NCI-H460 (cell line): ENCODE data around the gene PAQR7. TPM values are rescaled to one million over a fixed set of nuclear protein-coding genes. Genes with fewer than 3 reads are reported as not detected.
A peak's percentile ranks its signal among the peaks of the same experiment; 100 is the strongest.

ENCODE experiments used
- DNase-seq: peaks from one replicate; pipeline ENCODE4 v3.0.0-alpha.2; 2016; ENCODE audit warnings: low read depth; ENCODE audit errors: extremely low read depth
- total RNA-seq: library from RNA; depleted of rRNA; stranded (reverse); fragments of >200 nt; shearing (Covaris generic); gene quantifications from 2 replicates; pipeline ENCODE4 v1.2.3, GENCODE V29; 2014

The PAQR7 gene
- total RNA-seq, 1 experiment from 2014 or later, result 4.5 TPM

DNA sequence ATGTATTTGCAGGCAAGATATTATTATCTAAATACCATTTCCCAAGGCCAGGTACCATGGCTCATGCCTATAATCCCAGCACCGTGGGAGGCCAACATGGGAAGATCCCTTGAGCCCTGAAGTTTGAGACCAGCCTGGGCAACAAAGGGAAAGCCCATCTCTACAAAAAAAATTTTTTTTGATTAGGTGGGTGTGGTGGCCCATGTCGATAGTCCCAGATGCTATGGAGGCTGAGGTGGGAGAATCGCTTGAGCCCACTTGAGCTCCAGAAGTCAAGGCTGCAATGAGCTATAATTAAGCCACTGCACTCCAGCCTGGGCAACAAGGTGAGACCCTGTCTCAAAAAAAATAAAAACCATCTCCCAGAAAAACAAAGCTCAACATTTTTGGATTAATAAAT is 28.5 kb upstream of the PAQR7 start:
- no peak for DNase-seq

- no peak for DNase-seq
Observed at GRCh38 chr1:25902462-25902861, 27.0 kb upstream of the PAQR7 start.

DNA sequence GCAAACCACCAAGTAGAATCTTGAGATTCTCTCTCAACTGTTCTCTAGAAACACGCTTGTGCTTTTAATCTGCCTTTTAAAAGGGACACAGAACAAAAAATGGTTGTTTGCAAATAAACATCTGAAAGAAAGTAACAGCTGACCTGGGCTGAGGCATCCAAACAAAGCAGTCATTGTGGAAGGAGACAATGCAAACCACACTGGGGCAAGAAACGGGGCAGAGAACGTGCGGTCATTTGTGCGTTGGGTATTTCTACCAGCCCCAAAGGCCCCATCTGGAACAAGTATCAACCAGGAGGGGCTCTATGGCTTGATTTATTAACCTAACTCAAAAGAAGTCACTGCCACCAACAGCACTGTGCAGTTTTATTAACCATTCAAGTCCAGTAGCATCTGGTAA is 24.7 kb upstream of the PAQR7 start:
- DNase-seq, result no peak

- DNase-seq, result no peak
Observed at GRCh38 chr1:25899792-25900191, 24.3 kb upstream of the PAQR7 start.

GRCh38 chr1:25898223-25899015 is 22.9 kb upstream of the PAQR7 start:
- DNase-seq, result no peak

DNA sequence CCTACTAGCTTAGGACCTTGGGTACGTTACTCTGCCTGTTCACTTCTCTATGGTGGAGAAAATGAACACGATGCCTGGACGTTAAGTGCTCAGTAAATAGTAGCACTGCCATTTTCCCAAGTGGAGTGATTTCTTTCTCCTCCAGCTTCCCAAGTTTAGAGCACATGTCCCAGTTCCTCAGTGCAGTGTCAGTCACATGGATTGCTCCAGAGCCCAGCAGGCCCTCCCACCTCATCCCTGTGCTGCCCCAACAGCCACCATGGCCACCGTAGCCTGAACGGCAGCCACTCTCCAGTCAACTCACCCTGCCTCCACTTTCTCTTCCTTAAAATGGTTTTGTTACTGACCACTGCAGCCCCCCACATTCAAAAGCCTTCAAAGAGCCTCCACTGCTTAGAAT is 22.2 kb upstream of the PAQR7 start:
- no peak for DNase-seq

- no peak for DNase-seq
Observed at GRCh38 chr1:25896266-25896665, 20.8 kb upstream of the PAQR7 start.

DNA sequence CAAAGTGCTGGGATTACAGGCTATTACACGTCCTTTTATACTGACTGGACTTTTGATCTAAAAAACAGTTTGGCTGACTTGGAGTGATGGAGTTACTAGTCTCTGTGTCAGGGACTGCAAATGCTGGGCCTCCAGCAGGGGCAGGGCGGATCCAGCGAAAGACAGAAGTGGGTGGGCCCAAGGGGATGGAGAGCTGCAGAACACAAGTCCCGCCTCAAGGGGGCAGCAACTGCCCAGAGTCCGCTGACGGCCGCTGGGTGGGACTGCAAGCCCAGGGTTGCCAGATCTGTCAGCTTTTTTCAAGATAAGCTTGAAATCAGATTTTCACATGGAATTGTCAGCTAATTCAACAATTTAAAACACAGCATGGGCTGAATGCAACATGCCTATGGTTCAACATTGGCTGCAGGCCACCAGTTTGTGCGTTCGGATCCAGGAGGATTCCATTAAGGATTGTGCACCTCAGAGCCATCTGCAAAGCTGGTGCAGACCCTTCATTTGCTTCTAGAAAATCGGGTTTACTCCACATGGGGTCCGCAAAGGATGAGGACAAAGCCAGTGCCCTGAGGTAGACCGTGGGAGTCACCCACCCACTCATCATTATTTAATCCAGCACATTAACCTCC is 20.0 kb upstream of the PAQR7 start:
- peak; percentile 76 for DNase-seq

GRCh38 chr1:25893116-25893515 is 17.6 kb upstream of the PAQR7 start:
- no peak for DNase-seq

DNA sequence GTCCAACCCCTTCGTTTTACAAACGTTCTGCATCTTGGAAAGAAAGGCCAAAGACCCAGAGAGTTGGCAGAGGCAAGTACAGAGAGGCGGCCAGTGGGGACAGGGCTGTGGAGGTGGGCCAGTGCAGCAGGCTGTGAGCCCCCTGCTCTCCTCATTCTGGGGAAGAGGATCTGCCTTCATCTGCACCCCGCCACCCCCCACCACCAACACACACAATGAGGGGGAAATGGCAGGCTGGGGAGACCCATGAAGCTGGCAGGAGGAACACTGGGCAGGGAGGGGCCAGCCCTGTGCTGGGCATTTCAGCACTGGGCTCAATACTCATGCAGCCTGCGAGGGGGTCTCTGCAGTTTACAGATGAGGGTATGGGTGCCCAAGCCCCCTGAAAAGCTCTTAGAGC is 16.1 kb upstream of the PAQR7 start:
- DNase-seq, result no peak

DNA sequence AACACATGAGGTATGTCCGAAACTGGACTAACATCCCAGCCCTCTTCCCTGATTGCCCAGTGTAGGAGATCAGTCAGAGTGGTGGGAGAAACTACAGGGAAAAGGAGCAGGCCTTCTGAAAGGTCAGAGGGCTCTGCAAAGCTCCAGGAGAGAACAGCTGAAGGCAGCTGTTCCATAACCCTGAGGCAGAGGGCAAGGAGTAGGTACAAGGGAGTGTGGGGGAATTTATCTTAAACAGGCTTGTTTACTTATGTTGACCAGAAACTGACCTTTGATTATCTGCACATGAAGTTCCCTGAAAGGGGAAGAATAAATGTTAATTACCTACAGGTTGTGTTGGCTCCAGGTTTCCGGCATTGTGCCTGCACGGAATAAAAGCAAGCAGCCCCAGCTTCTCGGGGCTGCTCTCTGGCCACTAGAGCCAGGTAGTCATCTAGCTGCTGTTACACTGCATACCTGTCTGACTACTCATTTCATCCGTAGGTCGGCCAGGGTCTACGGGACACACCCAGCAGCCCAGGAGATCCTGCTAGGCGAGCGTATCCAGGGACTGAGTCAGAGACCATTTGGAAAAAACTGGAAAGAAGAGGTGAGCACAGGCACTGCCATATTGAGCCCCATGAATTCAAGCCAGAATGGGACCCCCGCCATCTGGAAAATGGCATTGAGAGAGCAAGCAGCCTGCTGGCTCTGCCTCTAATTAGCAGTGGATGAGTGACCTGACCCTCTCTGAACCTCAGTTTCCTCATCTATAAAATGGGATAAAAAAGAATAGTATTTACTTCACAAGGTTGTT is 14.9 kb upstream of the PAQR7 start:
- DNase-seq, result no peak

- DNase-seq, result no peak
Observed at GRCh38 chr1:25889470-25889869, 14.0 kb upstream of the PAQR7 start.

DNA sequence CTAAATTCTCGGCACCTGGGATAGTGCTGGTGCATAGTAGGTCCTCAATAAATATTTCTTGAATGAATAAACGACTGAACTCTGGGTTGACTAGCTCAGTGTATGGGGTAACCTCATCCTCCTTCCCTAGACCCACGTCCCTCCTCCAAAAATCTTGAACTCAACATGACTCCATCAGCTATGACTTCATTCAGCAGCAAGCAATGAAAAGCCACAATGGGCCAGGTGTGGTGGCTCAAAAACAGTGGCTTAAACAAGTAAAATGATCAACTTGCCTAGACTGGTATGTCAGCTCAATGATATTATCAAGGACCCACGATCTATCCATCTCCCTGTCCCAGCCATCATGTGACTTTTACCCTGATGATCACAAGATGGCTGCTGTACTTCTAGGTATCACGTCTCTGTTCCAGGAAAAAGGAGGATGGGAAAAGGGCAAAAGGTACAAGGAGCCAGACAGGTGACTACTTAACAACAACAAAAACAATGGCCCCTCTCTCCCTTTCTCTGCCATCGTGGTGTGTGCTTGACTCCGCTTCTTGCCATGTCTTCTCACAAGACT is 13.0 kb upstream of the PAQR7 start:
- no peak for DNase-seq

DNA sequence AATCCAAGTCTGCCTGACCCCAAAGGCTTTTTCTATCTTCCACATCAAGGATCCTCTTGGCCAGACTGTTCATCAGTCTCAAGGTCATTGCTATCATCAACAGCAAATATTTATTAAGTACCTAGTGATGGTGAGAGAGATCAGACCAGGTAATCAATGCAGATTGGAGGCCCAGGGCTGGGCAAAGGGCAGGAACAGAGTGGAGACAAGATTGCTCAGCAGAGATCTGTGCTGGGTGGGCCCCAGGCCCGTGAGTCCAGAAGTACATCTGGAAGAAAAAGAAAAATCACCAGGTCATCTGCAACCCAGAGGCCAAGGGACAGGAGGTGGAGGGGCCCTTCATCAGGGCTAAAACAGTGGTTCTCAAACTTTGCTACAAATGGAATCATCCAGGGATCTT is 10.1 kb upstream of the PAQR7 start:
- no peak for DNase-seq

DNA sequence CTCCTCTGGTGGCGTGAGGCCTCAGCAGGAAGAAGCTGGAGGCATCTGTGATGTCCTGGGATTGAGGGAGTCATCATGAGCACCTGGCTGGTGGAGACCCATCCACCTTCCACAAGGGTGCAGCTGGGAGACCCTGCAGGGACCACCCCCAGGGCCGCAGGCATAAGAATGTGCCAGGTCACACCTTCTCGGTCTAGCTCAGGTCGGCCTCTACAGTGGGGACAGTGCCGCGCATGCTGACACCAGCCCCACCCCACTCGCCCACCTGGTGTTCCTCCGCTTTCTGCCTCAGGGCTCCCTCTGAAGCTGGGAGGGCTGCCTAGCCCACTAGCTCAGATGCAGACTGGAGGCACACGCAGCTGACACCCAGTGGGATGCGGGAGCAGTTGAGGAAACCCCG is 5.8 kb upstream of the PAQR7 start:
- no peak for DNase-seq

- DNase-seq, result no peak
Observed at GRCh38 chr1:25880518-25880917, 5.0 kb upstream of the PAQR7 start.

GRCh38 chr1:25879675-25880074 is 4.2 kb upstream of the PAQR7 start:
- DNase-seq, result no peak

GRCh38 chr1:25878690-25879089 is 3.2 kb upstream of the PAQR7 start:
- DNase-seq, result no peak

GRCh38 chr1:25877155-25877554 is 1.6 kb upstream of the PAQR7 start:
- DNase-seq, result no peak

DNA sequence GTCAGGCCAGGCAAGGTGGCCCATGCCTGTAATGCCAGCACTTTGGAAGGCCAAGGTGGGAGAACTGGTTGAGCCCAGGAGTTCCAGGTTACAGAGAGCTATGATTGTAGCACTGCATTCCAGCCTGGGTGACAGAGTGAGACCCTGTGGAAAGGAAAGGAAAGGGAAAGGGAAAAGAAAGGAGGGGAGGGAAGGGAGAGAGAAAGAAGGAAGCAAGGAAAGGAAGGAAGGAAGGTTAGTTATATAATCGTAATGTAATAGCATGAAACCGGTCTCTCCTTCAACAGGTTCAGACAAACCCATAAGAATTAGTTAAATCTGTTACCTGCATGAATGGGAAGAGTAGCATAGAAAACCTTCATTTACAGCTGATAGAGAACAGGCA is 1.2 kb upstream of the PAQR7 start:
- DNase-seq, result no peak
